ENCODE data around the gene GLI3.

Gene GLI3

DNA sequence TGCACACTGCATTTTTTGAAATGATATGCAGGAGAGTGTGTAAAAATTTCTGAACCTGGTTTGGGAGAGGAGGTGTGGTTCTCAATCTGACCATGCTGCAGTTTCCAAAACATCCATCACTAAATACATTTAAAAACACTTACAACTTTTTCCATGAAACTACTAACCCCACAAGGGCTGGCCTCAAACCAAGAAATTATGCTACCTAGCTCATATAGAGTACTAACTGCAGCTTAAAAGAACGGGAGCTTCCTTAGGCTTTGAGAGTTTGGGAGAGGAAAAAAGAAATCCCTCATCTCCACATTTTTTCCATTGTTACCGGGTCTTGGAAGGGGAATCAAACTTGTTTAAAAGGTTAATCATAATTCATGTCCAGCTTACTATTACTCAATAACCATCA, 214.2 kb downstream of the GLI3 start:
- DNase-seq, result no peak

DNA sequence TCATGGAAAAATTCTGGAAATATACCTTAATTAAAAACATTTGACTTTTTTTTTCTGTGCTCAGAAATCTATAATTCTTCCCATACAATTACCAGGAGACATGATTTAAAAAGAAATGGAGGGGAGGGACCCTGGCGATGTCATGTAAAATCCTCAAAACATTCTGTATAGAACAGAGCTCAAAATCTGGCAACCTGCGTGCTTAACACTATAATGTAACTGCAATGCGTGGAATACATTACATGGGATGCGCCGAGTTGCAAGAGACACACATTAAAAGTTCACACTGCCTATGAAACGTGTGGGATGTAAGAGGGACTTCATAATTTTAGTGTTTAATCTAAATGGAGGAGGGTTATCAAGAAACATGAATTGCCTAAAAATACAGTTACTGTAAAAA, 215.0 kb downstream of the GLI3 start:
- DNase-seq, result no peak

DNA sequence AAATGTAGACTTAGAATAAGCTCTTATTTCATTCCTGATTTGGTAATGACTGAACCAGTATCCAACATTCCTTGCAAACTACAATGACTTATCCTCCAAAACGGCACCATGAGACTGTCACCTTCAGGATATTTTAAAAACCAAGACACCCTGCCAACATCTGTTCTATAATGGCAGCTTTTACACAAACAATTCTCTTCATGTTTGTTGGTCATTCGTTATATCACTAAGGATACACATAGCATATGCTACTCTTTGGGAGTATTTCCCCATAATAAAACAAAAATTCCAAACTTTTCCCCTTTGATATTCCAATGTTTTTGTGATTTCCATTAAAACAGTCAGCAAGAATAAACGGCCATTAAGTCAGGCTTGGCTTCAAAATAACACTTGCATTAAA, 215.4 kb downstream of the GLI3 start:
- no peak for DNase-seq

DNA sequence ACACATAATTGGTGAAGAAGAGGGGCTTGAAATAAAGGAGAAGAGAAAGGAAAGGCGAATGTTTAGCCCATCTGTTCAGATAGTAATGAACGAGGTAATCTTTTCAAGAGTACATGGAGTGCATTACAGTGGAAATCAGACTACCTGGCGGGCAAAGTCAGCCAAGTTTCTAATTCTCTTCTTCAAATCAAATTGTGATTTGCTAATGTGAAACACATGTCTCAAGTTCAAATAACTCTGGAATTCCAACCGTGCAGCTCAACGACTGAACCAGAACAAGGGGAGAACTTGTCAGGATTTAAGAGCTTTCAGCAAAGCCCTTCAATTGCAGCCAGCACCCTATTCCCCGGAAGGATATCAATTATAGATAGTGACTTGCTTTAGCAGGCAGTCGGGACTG, 216.9 kb downstream of the GLI3 start:
- no peak for DNase-seq

DNA sequence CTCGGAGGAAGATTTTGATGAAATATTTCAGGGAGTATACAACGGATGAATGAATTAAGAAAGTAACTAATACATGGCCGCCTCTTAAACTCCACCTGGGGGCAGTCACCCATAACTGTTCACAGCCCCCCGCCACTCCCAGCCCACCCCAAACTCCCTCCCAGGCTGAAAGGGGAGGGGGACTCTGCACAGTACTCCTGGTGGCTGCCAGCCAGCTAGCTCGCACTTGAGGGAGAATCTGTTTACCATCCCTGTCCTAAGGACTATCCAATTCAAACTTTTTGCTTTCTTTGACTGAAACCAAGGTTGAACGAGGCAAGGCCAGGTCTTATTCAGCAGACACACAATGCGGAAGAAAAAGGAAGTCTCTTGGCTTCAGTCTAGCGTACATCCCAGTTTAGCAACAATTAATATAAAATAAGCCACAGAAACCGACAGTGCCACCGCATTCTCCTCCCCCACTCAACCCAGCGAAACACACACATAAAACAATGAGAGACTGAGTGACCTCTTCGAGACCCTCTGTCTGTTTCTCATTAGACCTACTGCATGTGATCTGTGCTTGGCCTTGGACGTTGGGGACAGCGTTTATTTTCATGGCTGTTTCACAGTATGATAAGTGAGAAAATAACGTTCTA, 219.5 kb downstream of the GLI3 start:
- DNase-seq, result no peak

DNA sequence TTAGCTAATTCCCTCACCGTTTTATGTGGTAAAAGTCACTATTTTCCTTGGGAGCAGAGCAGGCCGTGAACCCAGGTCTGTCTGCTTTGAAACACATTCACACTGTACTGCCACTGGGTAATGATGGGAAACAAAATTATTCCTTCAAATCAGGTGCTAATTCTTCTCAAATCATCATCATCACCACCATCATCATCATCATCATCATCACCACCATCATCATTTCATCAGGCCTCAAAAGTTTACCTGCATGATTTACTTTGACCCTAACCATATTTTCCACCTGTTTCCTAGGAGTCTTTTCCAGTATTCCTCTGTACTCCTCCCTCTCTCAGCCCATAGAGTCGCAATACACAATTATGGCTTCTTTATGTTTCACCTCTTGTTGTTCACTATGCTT, 220.5 kb downstream of the GLI3 start:
- DNase-seq, result no peak

DNA sequence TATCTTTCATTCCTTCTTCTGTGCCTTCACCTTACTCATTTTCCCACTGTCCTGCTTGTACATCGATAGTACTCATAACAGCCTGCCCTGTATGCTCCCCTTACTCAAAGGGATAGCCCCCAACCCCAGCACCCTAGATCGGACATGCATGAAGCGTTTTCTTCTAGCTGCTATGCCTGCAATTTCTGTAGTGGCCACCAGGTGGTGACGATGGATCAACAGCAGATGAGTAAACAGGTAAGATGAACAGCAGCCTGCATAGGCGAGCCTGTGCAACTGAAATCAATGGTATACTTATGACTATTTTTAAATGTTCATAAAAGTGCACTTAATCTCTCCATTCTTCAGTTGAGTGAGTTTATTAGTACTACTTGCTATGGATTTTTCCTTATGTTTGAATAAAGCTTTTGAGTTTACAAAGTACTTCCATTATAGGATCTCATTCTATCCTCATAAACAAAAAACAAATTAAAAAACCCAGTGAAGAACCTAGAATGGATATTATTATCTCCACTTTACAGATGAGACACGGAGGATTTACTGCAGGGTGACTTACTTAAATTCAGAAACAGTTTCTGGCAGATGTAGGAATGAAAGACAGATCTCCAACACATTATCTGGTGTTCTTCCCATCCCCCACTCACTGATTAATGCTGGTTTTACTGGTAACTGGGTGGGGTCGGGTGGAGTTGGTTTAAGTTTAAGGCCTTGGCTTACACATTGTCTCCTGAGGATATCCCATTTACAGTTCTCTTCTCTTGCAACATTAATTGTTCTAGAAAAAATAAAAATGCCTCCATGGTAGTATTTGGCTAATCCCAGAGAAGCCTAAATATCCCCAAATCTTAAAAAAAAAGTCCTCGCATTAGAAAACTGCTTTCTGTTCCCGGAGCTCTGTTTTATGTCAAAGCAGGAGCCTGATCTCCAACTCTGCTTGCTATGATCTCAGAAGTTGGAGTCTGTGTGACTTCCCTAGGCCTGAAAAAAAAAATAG, 222.1 kb downstream of the GLI3 start:
- DNase-seq, result no peak

DNA sequence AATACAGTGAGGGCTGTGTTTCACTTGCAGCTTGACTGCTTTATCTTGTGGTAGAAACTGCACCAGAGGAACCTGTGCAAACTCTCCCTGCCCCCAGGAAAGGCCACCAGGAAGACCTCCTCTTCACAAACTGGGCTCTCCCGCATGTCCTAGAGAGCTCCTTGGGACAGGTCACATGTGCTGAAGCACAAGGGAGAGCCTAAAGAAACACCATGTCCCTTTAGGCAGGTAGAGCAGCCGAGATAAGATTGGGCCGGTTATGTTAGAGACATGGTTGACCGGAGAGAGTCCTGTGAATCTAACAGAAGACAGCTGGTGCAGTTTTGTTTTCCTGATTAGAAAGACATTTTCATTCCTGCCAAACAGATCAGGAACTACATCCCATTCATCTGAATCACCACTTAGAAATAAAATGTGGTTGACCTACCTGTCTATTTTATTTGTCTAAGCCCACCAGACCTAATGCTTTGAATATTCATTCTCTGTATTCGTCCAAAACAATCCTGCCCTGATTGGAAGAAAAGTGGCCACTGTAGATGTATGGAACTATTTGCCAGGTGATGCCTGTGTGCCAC, 224.1 kb downstream of the GLI3 start:
- no peak for DNase-seq

DNA sequence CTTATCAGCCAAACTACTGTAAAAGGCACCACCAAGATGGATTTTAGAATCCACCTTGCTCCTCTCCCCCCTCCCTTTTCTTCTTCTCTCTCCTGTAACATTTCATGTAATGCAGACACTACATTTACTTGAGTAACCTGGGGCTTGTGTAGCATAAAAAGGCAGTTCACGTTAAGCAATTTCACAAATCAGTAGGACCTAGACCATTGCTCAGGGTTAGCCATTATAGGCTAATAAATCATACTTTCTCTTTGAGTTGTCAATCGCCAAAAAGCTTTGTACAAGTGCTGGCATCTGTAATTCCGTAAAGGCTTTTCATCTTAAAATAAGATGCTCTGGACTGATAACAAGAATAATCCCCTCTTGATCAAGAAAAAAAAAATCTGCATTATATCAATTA, 224.7 kb downstream of the GLI3 start:
- DNase-seq, result no peak

DNA sequence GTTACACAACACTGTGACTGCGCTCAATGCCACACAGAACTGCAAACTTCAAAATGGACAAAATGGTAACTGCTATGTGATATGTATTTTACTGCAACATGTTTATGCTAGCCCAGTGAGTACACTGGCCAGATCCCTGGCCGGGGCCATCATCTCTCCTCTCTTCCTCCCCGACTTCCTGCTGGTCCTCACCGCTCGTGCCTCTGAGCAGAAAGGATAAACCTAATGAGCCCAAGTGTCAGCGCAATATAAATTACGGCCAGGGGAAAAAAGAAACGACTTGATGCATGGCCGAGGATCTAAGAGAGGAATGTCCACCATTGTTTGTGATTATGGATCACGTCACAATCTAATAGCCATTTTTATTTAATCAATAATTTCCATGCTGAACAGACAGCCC, 225.2 kb downstream of the GLI3 start:
- no peak for DNase-seq

DNA sequence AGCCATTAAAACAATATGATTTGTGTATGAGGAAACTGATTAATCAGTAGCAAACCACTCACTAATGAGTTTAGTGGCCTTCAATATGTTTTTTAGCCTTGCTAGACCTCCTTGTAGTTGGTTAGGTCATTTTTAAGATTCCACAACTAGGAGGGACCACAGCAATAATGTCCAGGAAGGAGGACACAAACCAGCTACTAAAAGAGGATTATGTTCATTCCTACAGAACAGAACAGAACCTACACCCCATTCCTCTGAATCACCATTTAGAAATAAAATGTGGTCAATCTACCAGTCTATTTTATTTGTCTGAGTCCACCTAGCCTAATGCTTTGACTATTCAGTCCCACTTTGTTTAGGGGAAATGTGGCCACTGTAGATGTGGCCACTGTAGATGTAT, 226.3 kb downstream of the GLI3 start:
- DNase-seq, result no peak

DNA sequence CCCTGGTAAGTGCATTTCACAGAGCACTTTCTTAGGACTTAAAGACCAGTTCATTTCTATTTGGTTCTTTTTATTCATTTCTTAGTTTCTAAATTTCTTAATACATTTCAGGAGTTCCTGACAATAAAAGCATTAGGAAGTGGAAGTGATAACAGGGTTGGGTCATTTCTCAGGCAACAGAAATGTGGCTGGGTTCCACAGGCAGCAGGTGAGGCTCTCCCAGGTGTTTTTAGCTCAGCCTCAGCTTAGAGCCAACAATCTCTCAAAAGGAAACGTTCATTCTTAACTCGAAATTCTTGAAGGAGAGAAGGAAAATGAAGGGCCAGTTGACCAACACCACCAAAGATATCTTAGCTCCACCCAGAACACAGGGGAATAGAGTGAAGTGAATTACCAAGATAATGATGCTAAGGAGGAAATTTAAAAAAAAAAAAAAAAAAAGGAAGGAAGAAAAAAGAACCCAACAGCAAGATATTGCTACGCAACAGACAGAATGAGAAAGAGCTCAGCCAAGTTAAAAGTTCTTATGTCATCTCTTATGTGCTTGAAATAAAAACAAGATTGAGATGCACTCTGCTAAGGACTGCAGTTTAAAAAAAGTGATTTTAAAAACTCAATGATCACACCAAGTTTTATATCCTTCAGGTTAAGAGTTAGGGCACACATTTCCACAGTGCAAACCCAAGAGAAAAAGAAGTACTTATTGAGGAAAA, 230.1 kb downstream of the GLI3 start:
- DNase-seq, result no peak

DNA sequence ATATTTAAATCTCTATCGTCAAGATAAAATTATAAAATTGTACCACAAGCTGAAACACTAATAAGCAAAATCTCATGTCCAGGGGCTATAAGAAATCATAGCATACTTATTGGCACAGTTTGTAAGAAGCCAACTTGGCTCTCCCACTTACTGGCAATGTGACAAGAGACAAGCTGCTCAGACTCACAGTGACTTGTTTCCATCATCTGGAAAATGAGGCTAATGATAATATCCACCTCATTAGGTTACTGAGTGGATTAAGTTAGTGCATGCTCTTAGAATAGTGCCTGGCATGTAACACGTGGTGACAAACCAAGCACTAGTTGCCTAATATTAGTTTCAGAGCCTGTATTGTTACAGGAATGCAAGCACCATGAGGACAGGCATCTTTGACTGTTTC, 234.4 kb downstream of the GLI3 start:
- DNase-seq, result no peak

DNA sequence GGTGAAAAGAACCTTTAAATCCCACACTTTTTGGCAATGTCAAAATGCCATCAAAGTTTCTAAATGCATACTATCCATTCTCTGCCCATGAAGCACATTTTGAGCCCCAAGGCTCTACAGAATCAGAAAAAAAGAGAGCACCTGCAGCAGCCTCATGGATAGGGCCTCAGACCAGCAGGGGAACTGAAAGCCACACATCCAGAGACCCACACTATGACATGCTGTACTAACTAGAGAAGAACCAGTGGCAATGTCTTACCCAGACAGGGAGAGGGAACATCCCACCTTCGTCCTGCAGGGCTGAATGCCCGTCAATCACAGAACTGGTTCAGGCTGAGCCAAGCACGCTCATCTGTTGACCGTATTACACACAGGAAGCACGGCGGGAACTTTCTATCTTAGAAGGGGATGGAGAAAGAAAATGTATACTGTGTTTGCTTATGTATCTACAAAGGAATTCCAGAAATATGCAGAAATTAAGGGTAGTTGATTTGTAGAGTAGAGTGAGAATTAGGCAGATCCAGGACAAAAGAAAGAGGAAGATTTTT, 237.2 kb downstream of the GLI3 start:
- no peak for DNase-seq

DNA sequence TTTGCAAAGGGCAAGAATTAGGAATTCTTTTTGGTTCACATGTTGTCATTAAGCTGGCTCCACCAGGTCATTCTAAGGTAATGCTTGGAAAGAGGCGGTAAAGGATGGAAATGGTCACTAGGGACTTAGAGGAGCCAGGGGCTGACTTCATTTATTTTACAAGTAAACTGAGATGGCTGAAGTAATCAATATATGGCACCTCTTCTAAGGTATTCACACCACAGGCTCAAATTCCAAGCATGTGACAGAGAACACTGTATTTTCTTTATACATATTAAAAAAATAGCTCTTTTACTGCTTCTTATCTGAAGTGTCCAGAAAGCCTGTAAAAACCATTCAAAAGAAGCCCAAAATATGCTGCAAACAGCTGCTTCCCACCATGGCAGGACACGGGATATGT, 239.0 kb downstream of the GLI3 start:
- no peak for DNase-seq

DNA sequence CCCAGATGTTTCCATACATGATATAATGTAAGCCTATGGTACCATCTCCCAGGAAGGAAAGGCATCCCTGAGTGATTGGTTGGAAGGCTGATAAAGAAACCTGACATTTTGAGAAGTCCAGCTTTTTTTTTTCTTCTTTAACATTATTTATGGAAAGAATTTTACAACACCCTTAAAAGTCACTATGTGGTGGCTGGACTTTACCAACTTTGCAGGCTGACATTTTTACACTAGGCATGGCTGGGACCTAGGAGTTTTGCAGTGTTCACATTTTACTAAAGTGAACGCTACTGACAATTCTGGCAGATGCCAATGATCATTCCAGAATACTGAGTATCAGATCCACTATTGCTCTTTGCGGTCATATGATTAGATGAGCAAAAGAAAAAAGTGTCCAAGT, 239.9 kb downstream of the GLI3 start:
- no peak for DNase-seq

DNA sequence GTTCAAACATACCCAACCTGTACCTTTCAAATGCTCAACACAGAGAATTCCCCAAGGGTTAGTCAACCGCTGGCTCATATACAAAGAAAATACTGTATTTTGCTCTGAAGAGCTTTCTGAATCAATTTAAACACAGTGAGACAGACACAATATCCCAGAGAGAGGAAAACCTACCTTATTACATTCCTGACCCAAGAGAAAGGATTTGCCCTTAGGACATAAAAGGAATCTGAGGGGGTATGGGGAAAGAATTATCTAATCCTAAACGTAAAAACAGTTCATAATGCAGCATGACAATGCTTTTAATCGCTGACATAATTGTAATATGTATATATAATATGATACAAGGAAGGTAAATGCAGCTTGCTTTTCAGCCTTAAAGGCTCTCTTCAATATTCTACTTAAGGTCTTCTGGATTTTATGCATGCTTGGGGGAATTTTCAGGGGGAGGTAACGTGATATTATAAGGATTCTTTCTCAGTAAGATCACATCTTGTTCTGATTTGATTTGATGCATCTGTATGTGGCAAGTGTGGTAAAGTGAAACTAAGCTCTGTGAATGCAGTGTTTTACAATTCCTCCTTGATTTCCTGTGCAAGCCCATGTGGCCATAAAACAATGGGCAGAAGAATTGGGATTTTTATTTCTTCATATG, 240.5 kb downstream of the GLI3 start:
- DNase-seq, result no peak

DNA sequence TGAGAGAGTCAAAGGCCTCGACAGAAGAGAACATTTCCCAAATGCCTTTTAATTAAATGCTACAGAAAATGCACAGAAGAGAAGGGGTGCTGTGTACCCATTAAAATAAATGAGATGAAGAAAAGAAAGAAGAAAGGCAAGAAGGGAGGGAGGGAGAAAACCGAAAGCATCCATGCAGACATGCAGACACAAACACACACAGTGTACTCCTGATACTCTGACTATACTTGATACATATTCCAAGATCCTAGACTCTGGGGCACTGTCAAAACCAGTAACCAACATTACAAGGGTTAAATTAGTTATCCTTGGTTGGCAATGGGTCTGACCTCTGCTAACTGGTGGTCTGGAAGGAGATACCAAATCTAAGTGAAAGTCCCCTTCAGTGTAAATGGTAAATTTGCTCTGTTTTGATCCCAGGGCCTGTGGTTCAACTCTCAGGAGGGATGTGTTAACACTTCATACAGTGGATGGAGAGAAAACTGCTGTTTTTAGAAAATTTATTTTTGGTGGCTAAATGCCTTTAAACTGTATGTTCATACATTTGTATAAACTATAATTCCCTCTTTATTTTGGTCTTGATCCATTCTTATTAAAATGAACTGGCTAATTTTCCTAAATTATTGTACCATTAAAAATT, 241.3 kb downstream of the GLI3 start:
- no peak for DNase-seq

DNA sequence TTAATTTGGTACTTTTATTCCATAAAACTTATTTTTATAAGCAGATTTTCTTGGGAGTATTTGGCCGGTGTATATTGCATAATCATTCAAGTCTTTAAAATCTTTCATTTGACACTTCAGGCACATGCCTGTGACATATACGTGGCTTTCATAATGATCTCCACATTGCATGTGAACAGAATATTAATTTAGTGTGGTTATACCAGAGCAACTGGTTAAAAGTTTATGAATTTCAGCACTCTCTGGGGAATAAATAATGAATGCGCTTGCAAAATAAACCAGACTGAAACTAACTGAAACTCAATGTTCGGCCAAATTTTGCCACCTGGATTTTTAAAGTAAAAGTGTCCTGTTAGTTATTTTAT, 242.3 kb downstream of the GLI3 start:
- no peak for DNase-seq

DNA sequence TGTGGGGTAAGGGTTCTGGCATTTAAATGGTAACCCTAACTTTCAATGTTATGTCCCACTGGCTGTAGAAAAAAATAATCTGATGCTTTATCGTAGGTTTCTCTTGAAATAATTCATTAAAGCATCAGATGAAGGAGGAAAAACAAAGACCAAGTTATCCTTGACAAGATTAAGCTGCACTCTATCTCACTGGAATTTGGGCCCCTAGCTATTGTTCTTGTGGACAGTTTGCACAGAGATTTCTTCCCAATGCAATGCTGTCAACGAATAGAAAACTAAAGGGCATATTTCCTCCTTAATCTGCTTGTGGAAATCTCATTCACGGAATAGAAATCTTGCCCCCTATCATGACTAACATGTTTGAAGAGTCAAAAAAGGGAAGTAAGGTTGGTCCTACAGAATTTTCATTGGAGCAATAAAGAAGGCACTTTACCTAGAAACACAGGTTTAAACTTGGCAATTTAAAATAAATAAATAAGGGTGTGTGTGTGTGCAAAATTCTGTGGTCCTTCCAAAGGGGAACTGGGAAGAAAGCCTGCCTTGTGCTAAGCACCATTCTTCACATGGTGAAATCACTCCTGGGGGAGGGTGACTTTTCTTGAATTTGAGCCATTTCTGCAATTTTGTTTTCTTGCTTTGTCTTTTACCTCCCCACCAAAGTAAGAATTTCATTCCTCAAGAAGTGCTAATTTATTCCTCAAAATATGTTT, 242.8 kb downstream of the GLI3 start:
- DNase-seq, result no peak
